AG04450 (cell line): Measurements from ENCODE around the gene IGFLR1. TPM values are rescaled to one million over a fixed set of nuclear protein-coding genes. Genes with fewer than 3 reads are reported as not detected.
A peak's percentile ranks its signal among the peaks of the same experiment; 100 is the strongest.

Experiments
- CTCF ChIA-PET: fragments of 300-600, 350-600 bp; formaldehyde crosslinking; extraction: SDS; loops from one replicate; lab custom pipeline; 2022; ENCODE audit warnings: antibody characterized with exemption, inconsistent platforms; lab: Charles Lee
- POLR2A ChIA-PET: fragments of 350-600 bp; formaldehyde crosslinking; extraction: SDS; loops from one replicate; lab custom pipeline; 2021; ENCODE audit warnings: antibody characterized with exemption, inconsistent platforms; lab: Yijun Ruan, JAX
- DNase-seq: peaks from one replicate; pipeline ENCODE4 v3.0.0-alpha.2; 2011; ENCODE audit warnings: low read depth, low spot score
- H3K27ac ChIP-seq: one replicate; pipeline ENCODE4 v1.5.1; 2012; ENCODE audit warnings: low read depth, low read length, control low read depth
- H3K27me3 ChIP-seq: one replicate; pipeline ENCODE4 v1.6.0; 2012; ENCODE audit warnings: low read length; ENCODE audit not compliant: control insufficient read depth, insufficient read depth
- H3K4me3 ChIP-seq: 2 replicates; pipeline ENCODE4 v1.5.1; 2011; ENCODE audit warnings: mild to moderate bottlenecking, low read depth, low read length, control low read depth
- H3K9me3 ChIP-seq: 2 replicates; pipeline ENCODE4 v1.5.1; 2012; ENCODE audit warnings: low read length; ENCODE audit not compliant: control insufficient read depth, insufficient read depth
- polyA plus RNA-seq: library from polyadenylated mRNA; depleted of rRNA; stranded (reverse); fragments of >200 nt; gene quantifications from 2 replicates; pipeline ENCODE4 v1.2.3, GENCODE V29; 2011
- TF ChIP-seq, protein P1 (sequence below): IDR thresholded peaks from 2 replicates; pipeline ENCODE4 v1.5.1; 2011; ENCODE audit warnings: low read depth, low read length, control low read depth, inconsistent platforms

IGFLR1 gene
- polyA plus RNA-seq, 1 experiment: 1.3 TPM

- DNase-seq: no peak
- Histone ChIP-seq H3K9me3 (no peaks in the 10 kb centered on the region), H3K27ac (no peak overlapping the region), H3K4me3 (no peak overlapping the region), H3K27me3 (no peaks in the 10 kb centered on the region)
- TF ChIP-seq, protein P1, sequence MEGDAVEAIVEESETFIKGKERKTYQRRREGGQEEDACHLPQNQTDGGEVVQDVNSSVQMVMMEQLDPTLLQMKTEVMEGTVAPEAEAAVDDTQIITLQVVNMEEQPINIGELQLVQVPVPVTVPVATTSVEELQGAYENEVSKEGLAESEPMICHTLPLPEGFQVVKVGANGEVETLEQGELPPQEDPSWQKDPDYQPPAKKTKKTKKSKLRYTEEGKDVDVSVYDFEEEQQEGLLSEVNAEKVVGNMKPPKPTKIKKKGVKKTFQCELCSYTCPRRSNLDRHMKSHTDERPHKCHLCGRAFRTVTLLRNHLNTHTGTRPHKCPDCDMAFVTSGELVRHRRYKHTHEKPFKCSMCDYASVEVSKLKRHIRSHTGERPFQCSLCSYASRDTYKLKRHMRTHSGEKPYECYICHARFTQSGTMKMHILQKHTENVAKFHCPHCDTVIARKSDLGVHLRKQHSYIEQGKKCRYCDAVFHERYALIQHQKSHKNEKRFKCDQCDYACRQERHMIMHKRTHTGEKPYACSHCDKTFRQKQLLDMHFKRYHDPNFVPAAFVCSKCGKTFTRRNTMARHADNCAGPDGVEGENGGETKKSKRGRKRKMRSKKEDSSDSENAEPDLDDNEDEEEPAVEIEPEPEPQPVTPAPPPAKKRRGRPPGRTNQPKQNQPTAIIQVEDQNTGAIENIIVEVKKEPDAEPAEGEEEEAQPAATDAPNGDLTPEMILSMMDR: no peak
- CTCF ChIA-PET: no interaction called here
- POLR2A ChIA-PET: no interaction called here
These were observed 7.9 kb upstream of the IGFLR1 start for GRCh38 chr19:35750167-35750566.

- TF ChIP-seq, protein P1: no peak
These were observed 6.1 kb upstream of the IGFLR1 start, which contains the start of gene LIN37 for GRCh38 chr19:35748106-35749020. TSS of gene LIN37 (plus strand) at chr19:35748576. CDS start at chr19:35748725, 149 bp downstream.

DNA sequence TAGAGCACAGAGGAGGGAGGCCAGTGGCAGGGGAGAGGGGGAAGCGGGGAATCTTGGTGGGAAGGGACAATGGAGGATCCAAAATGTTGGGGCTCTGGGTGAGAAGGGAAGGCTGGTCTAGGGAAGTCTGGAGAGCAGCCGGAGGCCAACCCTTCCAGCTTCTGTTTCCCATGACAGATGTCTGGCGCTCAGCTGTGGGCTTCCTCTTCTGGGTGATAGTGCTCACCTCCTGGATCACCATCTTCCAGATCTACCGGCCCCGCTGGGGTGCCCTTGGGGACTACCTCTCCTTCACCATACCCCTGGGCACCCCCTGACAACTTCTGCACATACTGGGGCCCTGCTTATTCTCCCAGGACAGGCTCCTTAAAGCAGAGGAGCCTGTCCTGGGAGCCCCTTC is 4.3 kb upstream of the IGFLR1 start:
- TF ChIP-seq, protein P1: no peak
- ChIA-PET CTCF (no interaction called here), POLR2A (no interaction called here)
- H3K27ac ChIP-seq: no peak overlapping the region
- no peaks in the 10 kb centered on the region for H3K9me3 ChIP-seq
- peak overlapping the region; percentile 85 for H3K4me3 ChIP-seq
- DNase-seq: no peak
- no peaks in the 10 kb centered on the region for H3K27me3 ChIP-seq

More at GRCh38 chr19:35748106-35749020, 6.1 kb upstream of the IGFLR1 start, which contains the start of gene LIN37:
- peak within 1 kb of the TSS; percentile 52 for H3K27ac ChIP-seq
- peak; percentile 99 for DNase-seq
- ChIA-PET CTCF (interaction anchor here (0.6 to 1.3 kb wide), 5 partner anchors 9 to 198 kb away, joined by 3 to 9 read pairs (median 3); no protein-coding TSS in a partner anchor), POLR2A (interaction anchor here (0.6 to 1.4 kb wide), 5 partner anchors 8 to 102 kb away, joined by 3 to 20 read pairs (median 3); partner anchors contain the start of gene HSPB6)
- H3K27me3 ChIP-seq: no peaks in the 10 kb centered on the region
- no peaks in the 10 kb centered on the region for H3K9me3 ChIP-seq
- peak within 1 kb of the TSS; percentile 100 for H3K4me3 ChIP-seq

GRCh38 chr19:35746087-35746462 is 3.8 kb upstream of the IGFLR1 start:
- Histone ChIP-seq H3K27ac (no peak overlapping the region), H3K27me3 (no peaks in the 10 kb centered on the region), H3K9me3 (no peaks in the 10 kb centered on the region), H3K4me3 (peak overlapping the region; percentile 85)
- CTCF ChIA-PET: interaction anchor here (1.1 kb wide), 1 partner anchor 52 kb away, joined by 4 read pairs; no protein-coding TSS in a partner anchor
- no peak for DNase-seq
- POLR2A ChIA-PET: interaction anchor here (1.3 kb wide), 1 partner anchor 11 kb away, joined by 10 read pairs; the partner anchor contains the start of genes HSPB6 and PROSER3
- TF ChIP-seq, protein P1: no peak
